ENCODE data around the gene ABHD11. TPM values are rescaled to one million over a fixed set of nuclear protein-coding genes. Genes with fewer than 3 reads are reported as not detected.
"Not testable (repeated sequence)": the region's sequence is repeated elsewhere in the genome, so short reads cannot be mapped to it uniquely, and the experiment has no call there.

ABHD11 gene
- total and polyA plus RNA-seq, 5 donors from 2014 or later, result 14.5 to 19.3 (median 17.2) TPM

DNA sequence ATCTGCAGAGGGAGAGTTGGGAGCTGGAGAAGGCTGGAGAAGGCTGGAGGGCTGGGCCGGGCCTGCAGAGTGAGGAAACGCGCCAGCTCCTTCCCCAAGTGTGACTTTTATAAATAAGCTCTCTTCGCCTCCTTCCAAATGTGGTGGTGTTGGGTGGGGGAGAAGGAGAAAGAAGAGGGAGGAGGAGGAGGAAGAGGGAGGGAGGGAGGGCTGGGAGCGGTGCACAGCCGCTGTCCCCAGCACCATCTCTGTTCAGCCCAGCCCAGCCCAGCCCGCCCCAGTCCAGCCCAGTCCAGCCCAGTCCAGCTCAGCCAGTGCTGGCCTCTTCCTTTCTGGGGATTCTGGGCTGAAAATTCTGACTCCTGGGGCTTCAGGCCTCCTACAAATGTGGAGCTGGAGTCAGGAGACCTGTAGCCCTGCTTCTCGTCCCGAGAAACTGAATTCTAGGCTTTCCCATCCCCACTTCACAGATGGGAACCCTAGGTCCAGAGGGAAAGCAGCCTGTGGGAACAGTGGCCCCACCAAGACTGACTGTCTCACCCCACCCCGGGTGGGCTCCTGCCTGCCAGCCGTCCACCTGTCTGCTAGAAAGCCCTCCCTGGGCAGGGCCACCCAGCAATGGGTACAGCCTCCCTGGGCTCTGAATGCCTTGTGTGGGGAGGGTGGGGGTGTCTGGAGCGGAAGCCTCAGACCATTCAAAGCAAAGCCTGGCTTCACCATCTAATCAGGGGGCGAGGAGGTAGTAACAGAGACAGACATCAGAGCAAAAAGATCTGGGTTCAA, 21.4 kb downstream of the ABHD11 start:
- DNase-seq (no peak), ATAC-seq (ENCODE audit: low read depth in 2 of 2) (no peak)
- no peaks in the 10 kb centered on the region for H3K9me3 Mint-ChIP-seq
- peaks cover 16% of the 10 kb centered on the region for H3K27me3 Mint-ChIP-seq
- H3K27me3 ChIP-seq (ENCODE audit: control insufficient read depth, insufficient read depth, low read length), result no peaks in the 10 kb centered on the region
- H3K4me3 ChIP-seq (ENCODE audit: low read depth, low read length), result peak overlapping the region; percentile 44
- no peaks in the 10 kb centered on the region for H3K9me3 ChIP-seq (ENCODE audit: control insufficient read depth in 2 of 2, low read length in 2 of 2)
- H3K4me1 Mint-ChIP-seq, result peaks cover 0 to 37% (median 20%) of the 10 kb centered on the region in 4 donors
- H3K27ac Mint-ChIP-seq, result peak overlapping the region in 1 of 3 donors; percentile 73
- H3K4me3 Mint-ChIP-seq, result peak overlapping the region; percentile 87 to 96 (median 89)
- no peaks in the 10 kb centered on the region for H3K36me3 ChIP-seq (ENCODE audit: control insufficient read depth, insufficient read depth, low read length)
- no peaks in the 10 kb centered on the region for H3K36me3 Mint-ChIP-seq
- H3K4me1 ChIP-seq (ENCODE audit: control insufficient read depth, insufficient read depth, low read length, poor library complexity, severe bottlenecking), result peaks cover 27% of the 10 kb centered on the region
- H3K27ac ChIP-seq (ENCODE audit: insufficient read depth, low read length, poor library complexity, severe bottlenecking), result no peak overlapping the region

DNA sequence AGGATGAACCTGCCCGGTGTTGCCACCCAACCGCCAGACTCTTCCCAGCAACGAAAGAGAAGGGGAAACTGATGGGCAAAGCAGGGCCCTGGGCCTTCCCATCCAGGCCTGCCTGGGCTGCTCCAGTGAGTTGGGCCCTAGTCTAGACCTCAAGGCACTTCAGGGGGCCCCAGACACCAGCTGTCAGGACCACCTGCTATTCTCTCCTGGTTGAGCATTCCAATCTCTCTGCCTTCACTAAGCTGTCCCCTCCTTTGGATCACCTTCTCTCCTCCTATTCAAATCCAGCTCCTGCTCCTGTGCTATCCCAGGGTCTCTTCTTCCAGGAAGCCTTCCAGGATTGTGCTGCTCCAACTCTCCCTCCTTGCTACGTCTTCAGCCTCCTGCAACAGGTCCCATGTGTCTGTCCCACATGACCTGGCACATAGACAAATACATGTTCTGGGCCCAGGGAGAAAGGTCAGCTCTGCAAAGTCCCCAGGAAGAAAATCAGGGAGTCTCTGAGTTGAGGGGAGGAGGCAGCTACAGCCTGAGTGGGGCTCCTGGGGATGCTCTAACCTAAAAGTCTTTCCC, 22.2 kb downstream of the ABHD11 start:
- Mint-ChIP-seq H3K27me3 (peaks cover 16% of the 10 kb centered on the region), H3K9me3 (peaks cover 0 to 2% (median 0%) of the 10 kb centered on the region in 7 donors), H3K27ac (peak overlapping the region in 1 of 3 donors; percentile 46), H3K36me3 (no peaks in the 10 kb centered on the region), H3K4me3 (peak overlapping the region in 2 of 4 donors; percentile 41 to 74), H3K4me1 (peaks cover 0 to 37% (median 20%) of the 10 kb centered on the region in 4 donors)
- H3K4me1 ChIP-seq (ENCODE audit: control insufficient read depth, insufficient read depth, low read length, poor library complexity, severe bottlenecking), result peaks cover 27% of the 10 kb centered on the region
- no peak overlapping the region for H3K27ac ChIP-seq (ENCODE audit: insufficient read depth, low read length, poor library complexity, severe bottlenecking)
- H3K4me3 ChIP-seq (ENCODE audit: low read depth, low read length), result no peak overlapping the region
- H3K9me3 ChIP-seq (ENCODE audit: control insufficient read depth in 2 of 2, low read length in 2 of 2), result no peaks in the 10 kb centered on the region
- DNase-seq (no peak), ATAC-seq (ENCODE audit: low read depth in 2 of 2) (no peak)
- H3K36me3 ChIP-seq (ENCODE audit: control insufficient read depth, insufficient read depth, low read length), result no peaks in the 10 kb centered on the region
- no peaks in the 10 kb centered on the region for H3K27me3 ChIP-seq (ENCODE audit: control insufficient read depth, insufficient read depth, low read length)

DNA sequence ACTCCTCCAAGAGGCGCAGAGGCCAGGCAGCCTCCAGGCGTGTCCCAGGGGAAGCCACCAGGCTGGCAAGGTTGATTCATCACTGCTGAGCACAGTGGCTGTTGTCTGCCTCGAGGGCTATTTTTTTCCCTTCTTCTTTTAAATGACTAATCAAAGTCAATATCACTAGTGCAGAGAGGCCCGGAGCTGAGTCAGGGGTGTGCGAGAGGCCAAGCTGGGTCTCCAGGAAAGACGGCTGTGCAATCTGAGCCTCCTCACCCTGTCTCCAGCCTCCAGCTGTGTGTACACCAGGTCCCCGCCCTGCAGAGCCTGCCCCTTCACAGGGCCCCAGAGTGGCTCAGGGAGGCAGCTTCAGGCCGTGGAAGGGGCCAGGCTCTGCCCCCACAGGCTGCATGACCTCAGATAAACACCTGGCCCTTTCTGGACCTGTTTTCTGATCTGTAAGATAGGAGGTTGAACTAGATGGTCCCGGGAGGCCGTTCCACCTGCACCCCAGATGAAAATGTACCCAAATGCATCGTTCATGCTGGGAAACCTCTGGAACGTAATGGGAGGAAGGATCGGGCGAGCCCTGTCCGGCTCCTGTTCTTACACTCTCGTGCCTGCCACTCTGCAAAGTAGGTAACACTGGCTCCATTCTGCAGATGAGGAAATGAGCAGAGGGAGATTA, 22.8 kb downstream of the ABHD11 start:
- peaks cover 0 to 37% (median 20%) of the 10 kb centered on the region in 4 donors for H3K4me1 Mint-ChIP-seq
- Histone ChIP-seq H3K36me3 (ENCODE audit: control insufficient read depth, insufficient read depth, low read length) (no peaks in the 10 kb centered on the region), H3K9me3 (ENCODE audit: control insufficient read depth in 2 of 2, low read length in 2 of 2) (no peaks in the 10 kb centered on the region), H3K27ac (ENCODE audit: insufficient read depth, low read length, poor library complexity, severe bottlenecking) (no peak overlapping the region), H3K27me3 (ENCODE audit: control insufficient read depth, insufficient read depth, low read length) (no peaks in the 10 kb centered on the region), H3K4me1 (ENCODE audit: control insufficient read depth, insufficient read depth, low read length, poor library complexity, severe bottlenecking) (peaks cover 27% of the 10 kb centered on the region), H3K4me3 (ENCODE audit: low read depth, low read length) (no peak overlapping the region)
- no peak for ATAC-seq (ENCODE audit: low read depth in 2 of 2)
- peaks cover 0 to 2% (median 0%) of the 10 kb centered on the region in 7 donors for H3K9me3 Mint-ChIP-seq
- peak overlapping the region in 2 of 4 donors; percentile 21 to 41 for H3K4me3 Mint-ChIP-seq
- no peaks in the 10 kb centered on the region for H3K36me3 Mint-ChIP-seq
- H3K27ac Mint-ChIP-seq, result no peak overlapping the region
- peak in 1 of 3 donors; percentile 41 for DNase-seq
- peaks cover 13% of the 10 kb centered on the region for H3K27me3 Mint-ChIP-seq

DNA sequence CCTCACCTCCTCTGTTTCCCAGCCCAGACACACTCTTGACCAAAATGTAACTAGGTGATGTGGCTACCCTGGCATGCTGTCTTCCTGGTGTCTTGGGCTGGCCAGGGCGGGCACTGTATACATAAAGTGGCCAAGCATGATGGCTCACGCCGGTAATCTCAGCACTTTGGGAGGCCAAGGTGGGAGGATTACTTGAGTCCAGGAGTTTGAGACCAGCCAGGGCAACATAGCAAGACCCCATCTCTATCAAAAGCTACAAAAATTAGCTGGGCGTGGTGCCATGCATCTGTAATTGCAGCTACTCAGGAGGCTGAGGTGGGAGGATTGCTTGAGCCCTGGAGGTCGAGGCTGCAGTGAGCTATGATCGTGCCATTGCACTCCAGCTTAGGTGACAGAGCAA, 25.3 kb downstream of the ABHD11 start:
- ATAC-seq (ENCODE audit: low read depth in 2 of 2); H3K9me3 Mint-ChIP-seq; H3K27me3 Mint-ChIP-seq; H3K9me3 ChIP-seq (ENCODE audit: control insufficient read depth in 2 of 2, low read length in 2 of 2); H3K36me3 ChIP-seq (ENCODE audit: control insufficient read depth, insufficient read depth, low read length); H3K4me3 ChIP-seq (ENCODE audit: low read depth, low read length); H3K4me3 Mint-ChIP-seq; H3K27ac ChIP-seq (ENCODE audit: insufficient read depth, low read length, poor library complexity, severe bottlenecking); DNase-seq; H3K27me3 ChIP-seq (ENCODE audit: control insufficient read depth, insufficient read depth, low read length); H3K36me3 Mint-ChIP-seq: not testable (repeated sequence)
- peak overlapping the region in 2 of 3 donors; percentile 45 to 57 for H3K27ac Mint-ChIP-seq
- peaks cover 0 to 27% (median 13%) of the 10 kb centered on the region in 4 donors for H3K4me1 Mint-ChIP-seq
- H3K4me1 ChIP-seq (ENCODE audit: control insufficient read depth, insufficient read depth, low read length, poor library complexity, severe bottlenecking), result peaks cover 11% of the 10 kb centered on the region

DNA sequence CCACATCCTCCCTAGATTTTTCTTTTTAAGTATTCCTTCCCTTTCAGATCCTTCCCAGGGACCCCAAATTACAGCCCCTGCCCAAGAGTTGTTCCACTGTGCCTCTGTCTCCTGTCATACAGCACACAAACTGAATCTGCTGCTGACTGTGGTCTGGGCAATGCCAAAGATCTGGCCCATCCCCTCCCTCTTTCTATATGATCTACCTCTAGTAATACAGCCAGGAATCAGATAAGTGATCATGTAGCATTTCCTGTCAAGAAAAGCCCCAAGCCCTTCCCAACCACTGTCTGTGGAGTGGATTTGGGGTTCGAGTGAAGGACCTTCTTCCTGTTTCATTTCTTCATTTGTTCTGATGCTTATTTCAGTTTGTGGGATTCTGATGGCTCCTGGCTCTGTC, 25.8 kb downstream of the ABHD11 start:
- peak overlapping the region; percentile 42 to 57 (median 45) for H3K27ac Mint-ChIP-seq
- H3K36me3 ChIP-seq (ENCODE audit: control insufficient read depth, insufficient read depth, low read length), result no peaks in the 10 kb centered on the region
- no peaks in the 10 kb centered on the region for H3K36me3 Mint-ChIP-seq
- H3K27ac ChIP-seq (ENCODE audit: insufficient read depth, low read length, poor library complexity, severe bottlenecking), result no peak overlapping the region
- no peaks in the 10 kb centered on the region for H3K27me3 ChIP-seq (ENCODE audit: control insufficient read depth, insufficient read depth, low read length)
- H3K4me3 Mint-ChIP-seq, result no peak overlapping the region
- H3K9me3 Mint-ChIP-seq, result peaks cover 0 to 2% (median 0%) of the 10 kb centered on the region in 7 donors
- ATAC-seq (ENCODE audit: low read depth in 2 of 2) (no peak), DNase-seq (no peak)
- H3K4me3 ChIP-seq (ENCODE audit: low read depth, low read length), result no peak overlapping the region
- peaks cover 6% of the 10 kb centered on the region for H3K4me1 ChIP-seq (ENCODE audit: control insufficient read depth, insufficient read depth, low read length, poor library complexity, severe bottlenecking)
- H3K27me3 Mint-ChIP-seq, result peaks cover 2% of the 10 kb centered on the region
- H3K9me3 ChIP-seq (ENCODE audit: control insufficient read depth in 2 of 2, low read length in 2 of 2), result no peaks in the 10 kb centered on the region
- H3K4me1 Mint-ChIP-seq, result peaks cover 0 to 22% (median 9%) of the 10 kb centered on the region in 4 donors

DNA sequence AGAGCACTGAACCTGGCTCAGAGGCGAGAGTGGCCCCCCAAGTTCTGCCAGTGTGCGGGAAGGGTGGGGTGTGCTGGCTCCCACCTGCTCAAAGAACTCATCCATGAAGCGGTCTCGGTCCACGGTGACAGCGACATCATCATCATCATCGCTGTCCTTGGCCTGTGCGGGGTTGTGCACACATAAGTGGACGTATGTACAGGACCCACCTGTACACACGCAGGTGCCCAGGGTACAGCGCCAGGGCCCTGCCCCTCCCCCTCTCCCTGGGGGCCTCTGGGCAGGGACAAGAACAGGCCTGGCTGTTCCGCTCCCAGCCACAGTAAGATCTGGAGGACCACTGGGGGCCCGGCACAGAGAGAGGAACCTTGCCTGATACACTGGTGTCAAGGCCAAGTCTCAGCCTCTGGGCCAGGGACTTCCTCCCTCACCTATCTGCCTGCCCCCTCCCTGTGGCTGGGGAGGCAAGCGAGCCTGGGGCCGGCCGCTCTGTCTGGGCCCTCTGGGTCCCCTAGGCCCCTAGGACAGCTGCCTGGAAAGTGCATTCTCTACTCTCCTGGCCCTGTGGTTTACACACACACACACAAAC, 29.5 kb downstream of the ABHD11 start:
- peaks cover 10% of the 10 kb centered on the region for H3K4me1 ChIP-seq (ENCODE audit: control insufficient read depth, insufficient read depth, low read length, poor library complexity, severe bottlenecking)
- H3K27ac ChIP-seq (ENCODE audit: insufficient read depth, low read length, poor library complexity, severe bottlenecking), result no peak overlapping the region
- H3K4me3 ChIP-seq (ENCODE audit: low read depth, low read length), result no peak overlapping the region
- Mint-ChIP-seq H3K9me3 (peaks cover 0 to 2% (median 0%) of the 10 kb centered on the region in 7 donors), H3K36me3 (no peaks in the 10 kb centered on the region), H3K27ac (no peak overlapping the region), H3K27me3 (no peaks in the 10 kb centered on the region), H3K4me1 (peaks cover 0 to 17% (median 3%) of the 10 kb centered on the region in 4 donors), H3K4me3 (no peak overlapping the region)
- H3K36me3 ChIP-seq (ENCODE audit: control insufficient read depth, insufficient read depth, low read length), result peaks cover 3% of the 10 kb centered on the region
- ATAC-seq (ENCODE audit: low read depth in 2 of 2), result no peak
- H3K9me3 ChIP-seq (ENCODE audit: control insufficient read depth in 2 of 2, low read length in 2 of 2), result no peaks in the 10 kb centered on the region
- DNase-seq, result no peak
- no peaks in the 10 kb centered on the region for H3K27me3 ChIP-seq (ENCODE audit: control insufficient read depth, insufficient read depth, low read length)

DNA sequence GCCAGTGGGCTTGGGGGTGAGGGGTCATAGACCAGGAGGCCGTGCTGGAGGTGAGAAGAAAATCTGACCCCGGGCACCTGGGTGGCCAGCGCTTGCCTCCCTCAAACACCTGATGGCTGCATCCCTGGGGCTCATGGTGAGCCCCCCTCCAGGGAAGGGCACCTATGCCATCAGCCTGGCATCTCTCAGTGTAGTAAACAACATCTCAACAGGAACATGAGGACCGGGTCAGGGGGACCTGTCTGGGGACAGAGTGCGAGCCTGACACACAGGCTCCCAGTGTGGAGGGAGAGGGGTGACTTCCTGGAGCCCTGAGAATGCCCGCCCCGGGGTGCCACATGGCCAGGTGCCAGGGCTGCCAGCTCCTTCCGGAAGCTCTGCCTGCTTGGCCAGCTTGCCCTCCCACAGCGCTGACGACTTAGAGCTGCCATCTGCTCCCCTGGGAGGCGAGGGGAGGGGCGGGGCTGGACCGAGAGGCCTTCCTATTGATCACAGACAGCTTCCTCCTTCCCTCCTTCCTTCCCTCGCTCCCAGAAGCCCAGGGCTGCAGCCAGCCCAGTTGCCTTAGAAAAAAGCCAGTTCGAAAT, 31.5 kb downstream of the ABHD11 start:
- Mint-ChIP-seq H3K4me3 (no peak overlapping the region), H3K27me3 (no peaks in the 10 kb centered on the region), H3K36me3 (peaks cover under 1% of the 10 kb centered on the region), H3K9me3 (peaks cover 0 to 2% (median 0%) of the 10 kb centered on the region in 7 donors), H3K27ac (peak overlapping the region in 1 of 3 donors; percentile 67), H3K4me1 (peaks cover 0 to 20% (median 0%) of the 10 kb centered on the region in 4 donors)
- H3K27me3 ChIP-seq (ENCODE audit: control insufficient read depth, insufficient read depth, low read length), result no peaks in the 10 kb centered on the region
- peaks cover 3% of the 10 kb centered on the region for H3K36me3 ChIP-seq (ENCODE audit: control insufficient read depth, insufficient read depth, low read length)
- DNase-seq (peak in 2 of 3 donors; percentile 26 to 70), ATAC-seq (ENCODE audit: low read depth in 2 of 2) (peak in 1 of 2 donors; percentile 47)
- peaks cover 10% of the 10 kb centered on the region for H3K4me1 ChIP-seq (ENCODE audit: control insufficient read depth, insufficient read depth, low read length, poor library complexity, severe bottlenecking)
- no peak overlapping the region for H3K27ac ChIP-seq (ENCODE audit: insufficient read depth, low read length, poor library complexity, severe bottlenecking)
- no peak overlapping the region for H3K4me3 ChIP-seq (ENCODE audit: low read depth, low read length)
- no peaks in the 10 kb centered on the region for H3K9me3 ChIP-seq (ENCODE audit: control insufficient read depth in 2 of 2, low read length in 2 of 2)

Measured in CD4-positive, CD25-positive, alpha-beta regulatory T cell (primary cell).